Prostate gland (tissue), 2 donors: ENCODE results near the gene NR2C2AP. TPM values are rescaled to one million over a fixed set of nuclear protein-coding genes. Genes with fewer than 3 reads are reported as not detected.
A peak's percentile ranks its signal among the peaks of the same experiment; 100 is the strongest.

Experiments used
- DNase-seq: peaks from one replicate; pipeline ENCODE4 v3.0.0-alpha.2; 2019; ENCODE audit warnings: low spot score
- H3K27ac ChIP-seq, 2 donors: fragments of 200-600 bp; sonication (generic); 2 replicates each; pipeline ENCODE4 v1.5.1; 2017 to 2019
- H3K27me3 ChIP-seq: fragments of 200-600 bp; sonication (generic); replicated peaks from 2 replicates; pipeline ENCODE4 v1.5.1; 2019; ENCODE audit not compliant: insufficient read depth
- H3K36me3 ChIP-seq, 2 donors: fragments of 200-600 bp; sonication (generic); 1 replicate in 1 of 2; 2 replicates in 1 of 2; pipeline versions ENCODE4 v1.5.1 to v1.8.1; 2017 to 2019
- H3K4me1 ChIP-seq: fragments of 200-600 bp; sonication (generic); replicated peaks from 2 replicates; pipeline ENCODE4 v1.5.1; 2019
- H3K4me3 ChIP-seq, 2 donors: fragments of 200-600 bp; sonication (generic); 2 replicates each; pipeline ENCODE4 v1.5.1; 2017 to 2019
- H3K9me3 ChIP-seq: fragments of 200-600 bp; sonication (generic); 2 replicates; pipeline ENCODE4 v1.5.1; 2017
- CTCF ChIP-seq, 4 experiments: fragments of 200-600 bp in 2 of 4; fragments of 450-650 bp in 2 of 4; sonication (generic) in 2 of 4; IDR thresholded peaks; 1 replicate in 3 of 4; 2 replicates in 1 of 4; pipeline ENCODE4 v1.5.1; 2016 to 2019; ENCODE audit warnings: antibody characterized with exemption in 4 of 4, mild to moderate bottlenecking in 2 of 4, moderate library complexity in 2 of 4
- POLR2A ChIP-seq: fragments of 450-650 bp; IDR thresholded peaks from one replicate; pipeline ENCODE4 v1.6.1; 2016; ENCODE audit warnings: antibody characterized with exemption, mild to moderate bottlenecking
- POLR2AphosphoS5 ChIP-seq: sonication (generic); formaldehyde crosslinking; IDR thresholded peaks from one replicate; pipeline ENCODE4 v1.6.1; 2017; ENCODE audit warnings: antibody characterized with exemption
- WGBS: methylation state at CpG from one replicate; pipeline ENCODE4 v1.1.5; 2018; 5-methylcytosine and 5-hydroxymethylcytosine counted together
- intact Hi-C: fragments of 100-400 bp; cut with DNase I; formaldehyde crosslinking; loops from one replicate; pipeline ENCODE4 v1.14.2; 2022
- total RNA-seq, 2 donors: library from RNA; depleted of rRNA; stranded (reverse); fragments of >200 nt; gene quantifications; one replicate each; pipeline ENCODE4 v1.1.0, GENCODE V29; 2016

The NR2C2AP gene
- total RNA-seq, 2 donors from 2014 or later = 12.8 to 13.2 TPM

GRCh38 chr19:19206938-19207337 lies 3.7 kb upstream of the NR2C2AP start:
- no peak for DNase-seq
- H3K36me3 ChIP-seq = no peaks in the 10 kb centered on the region
- intact Hi-C loops = no loop called here
- peaks cover 8% of the 10 kb centered on the region for H3K27me3 ChIP-seq
- WGBS = 72% methylated on average over 5 of the region's 5 CpGs
- H3K4me1 ChIP-seq = peaks cover 8% of the 10 kb centered on the region
- TF ChIP-seq CTCF (IDR thresholded peaks at IDR 0.05) (no peak), POLR2AphosphoS5 (no peak), POLR2A (no peak)
- no peaks in the 10 kb centered on the region for H3K9me3 ChIP-seq
- H3K4me3 ChIP-seq = no peak overlapping the region
- H3K27ac ChIP-seq = no peak overlapping the region

GRCh38 chr19:19205416-19206410 lies 2.5 kb upstream of the NR2C2AP start:
- WGBS = 43% methylated on average over 14 of the region's 14 CpGs
- no peaks in the 10 kb centered on the region for H3K9me3 ChIP-seq
- no peak for DNase-seq
- H3K4me3 ChIP-seq = no peak overlapping the region
- TF ChIP-seq POLR2AphosphoS5 (no peak), CTCF (IDR thresholded peaks at IDR 0.05) (no peak), POLR2A (no peak)
- H3K27ac ChIP-seq = no peak overlapping the region
- intact Hi-C loops = no loop called here
- peaks cover 8% of the 10 kb centered on the region for H3K4me1 ChIP-seq
- no peaks in the 10 kb centered on the region for H3K27me3 ChIP-seq
- no peaks in the 10 kb centered on the region for H3K36me3 ChIP-seq

DNA sequence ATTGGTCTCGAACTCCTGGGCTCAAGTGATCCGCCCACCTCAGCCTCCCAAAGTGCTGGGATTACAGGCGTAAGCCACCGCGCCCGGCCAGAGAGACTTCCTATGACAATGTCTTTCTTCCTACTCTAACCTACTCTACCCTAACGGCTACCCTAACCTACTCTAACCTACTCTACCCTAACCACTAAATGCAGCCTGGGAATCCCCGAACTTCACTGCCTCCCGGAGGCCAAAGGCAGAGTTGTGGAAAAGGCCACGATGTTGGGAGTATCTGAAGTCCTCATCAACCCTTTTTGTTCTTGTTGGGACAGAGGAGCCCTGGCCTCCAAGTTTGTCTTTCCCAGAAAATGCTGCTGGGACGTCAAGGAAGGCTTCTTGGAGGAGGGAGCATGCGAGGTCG lies 967 bp upstream of the NR2C2AP start:
- no peak for DNase-seq
- no peak for TF ChIP-seq CTCF (IDR thresholded peaks at IDR 0.05)
- TF ChIP-seq POLR2AphosphoS5 = no peak
- no peak for TF ChIP-seq POLR2A
- intact Hi-C loops = no loop called here
- no peak overlapping the region for H3K27ac ChIP-seq
- 69% methylated on average over 13 of the region's 13 CpGs for WGBS
- H3K36me3 ChIP-seq = no peaks in the 10 kb centered on the region
- H3K4me3 ChIP-seq = no peak overlapping the region
- peaks cover 8% of the 10 kb centered on the region for H3K4me1 ChIP-seq
- no peaks in the 10 kb centered on the region for H3K9me3 ChIP-seq
- H3K27me3 ChIP-seq = no peaks in the 10 kb centered on the region

DNA sequence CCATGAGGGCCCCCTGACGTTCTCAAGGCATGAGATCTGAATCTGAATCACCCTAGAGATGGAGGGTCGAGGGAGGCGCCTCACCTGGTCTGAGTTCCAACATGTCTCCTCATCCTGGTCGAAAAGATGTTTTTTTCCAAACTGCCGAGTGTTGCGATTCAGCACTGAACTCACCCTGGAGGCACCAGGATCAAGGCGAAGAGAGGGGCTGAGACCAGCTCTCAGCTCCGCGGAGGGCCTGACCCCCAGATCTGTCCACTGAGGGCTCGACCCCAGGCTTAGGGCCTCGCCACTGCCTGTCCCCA lies 555 bp downstream of the NR2C2AP start:
- Histone ChIP-seq H3K9me3 (no peaks in the 10 kb centered on the region), H3K27ac (peak overlapping the region; percentile 62 to 68), H3K36me3 (no peaks in the 10 kb centered on the region), H3K27me3 (no peaks in the 10 kb centered on the region), H3K4me1 (peaks cover 8% of the 10 kb centered on the region), H3K4me3 (peak overlapping the region; percentile 44 to 53)
- WGBS = 9% methylated on average over 11 of the region's 11 CpGs
- TF ChIP-seq POLR2A = no peak
- TF ChIP-seq POLR2AphosphoS5 = no peak
- no peak for TF ChIP-seq CTCF (IDR thresholded peaks at IDR 0.05)
- intact Hi-C loops = no loop called here
- no peak for DNase-seq
